Progenitor cell of endocrine pancreas (in vitro differentiated cells): ENCODE results near the gene TMEM132D. TPM values are rescaled to one million over a fixed set of nuclear protein-coding genes. Genes with fewer than 3 reads are reported as not detected.

Experiments
- DNase-seq: peaks from one replicate; pipeline ENCODE4 v3.0.0; 2021; ENCODE audit warnings: low spot score; ENCODE audit not compliant: unreplicated experiment
- H3K27ac Mint-ChIP-seq: 2 replicates; pipeline ENCODE4 v1.8.0; 2021; ENCODE audit warnings: mild to moderate bottlenecking, moderate library complexity, mixed read lengths
- H3K27me3 Mint-ChIP-seq: 2 replicates; pipeline ENCODE4 v1.8.0; 2021; ENCODE audit warnings: mixed read lengths
- H3K36me3 Mint-ChIP-seq: 2 replicates; pipeline ENCODE4 v1.8.0; 2022; ENCODE audit warnings: mixed read lengths; ENCODE audit not compliant: insufficient read depth
- H3K4me1 Mint-ChIP-seq: 2 replicates; pipeline ENCODE4 v1.8.0; 2021; ENCODE audit warnings: low read depth, mixed read lengths
- H3K4me3 Mint-ChIP-seq: 2 replicates; pipeline ENCODE4 v1.8.0; 2021; ENCODE audit warnings: low read depth, mild to moderate bottlenecking, moderate library complexity, mixed read lengths
- H3K9me3 Mint-ChIP-seq: 2 replicates; pipeline ENCODE4 v1.8.0; 2021; ENCODE audit warnings: low read depth, mixed read lengths
- total RNA-seq: library from RNA; stranded (reverse); gene quantifications from 2 replicates; pipeline ENCODE4 v1.2.1, GENCODE V29; 2021
- TF ChIP-seq, protein P1 (sequence below): fragments of 200-600 bp; sonication (generic); IDR thresholded peaks from one replicate; pipeline ENCODE4 v1.5.0; 2021; ENCODE audit warnings: antibody characterized with exemption, mild to moderate bottlenecking; ENCODE audit not compliant: unreplicated experiment

TMEM132D gene
- total RNA-seq, 1 donor from 2014 or later, result 0.46 TPM

DNA sequence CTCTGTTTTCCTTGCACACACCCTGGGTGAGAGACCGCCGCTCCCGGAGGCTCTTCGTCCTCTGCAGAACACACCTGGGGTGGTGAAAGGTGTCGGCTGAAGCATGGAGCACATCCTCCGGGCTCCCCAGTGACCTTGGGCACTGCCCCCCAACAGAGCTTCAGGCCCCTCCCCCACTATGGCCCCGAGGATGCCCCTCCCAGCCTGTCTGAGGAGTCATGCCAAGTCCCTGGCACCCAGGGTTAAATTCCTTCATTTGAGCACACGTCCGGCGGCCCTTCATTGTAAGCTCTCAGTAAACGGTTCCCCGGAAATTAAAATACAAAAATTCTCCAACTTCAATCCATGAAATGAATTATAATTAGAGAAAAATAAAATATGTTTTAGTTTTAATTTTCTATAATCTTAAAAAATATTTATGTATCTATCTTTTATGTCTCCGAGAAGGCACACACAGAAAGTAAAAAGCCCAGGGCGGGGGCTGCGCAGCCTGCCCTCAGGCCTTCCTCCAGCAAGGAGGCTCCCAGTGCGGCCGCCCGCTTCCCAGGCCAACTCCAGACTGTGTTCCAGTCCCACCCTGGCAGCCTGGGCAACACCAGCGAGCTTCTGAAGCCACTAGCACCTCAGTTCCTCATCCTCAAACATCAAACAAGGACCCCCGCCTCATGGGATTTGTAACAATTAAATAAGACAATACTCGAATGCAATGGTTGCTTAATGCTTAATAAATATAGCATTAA lies 63.5 kb downstream of the TMEM132D start:
- Mint-ChIP-seq H3K27me3 (peaks cover 23% of the 10 kb centered on the region), H3K4me1 (no peaks in the 10 kb centered on the region), H3K27ac (no peak overlapping the region), H3K4me3 (no peak overlapping the region), H3K9me3 (no peaks in the 10 kb centered on the region), H3K36me3 (no peaks in the 10 kb centered on the region)
- no peak for DNase-seq
- TF ChIP-seq, protein P1, sequence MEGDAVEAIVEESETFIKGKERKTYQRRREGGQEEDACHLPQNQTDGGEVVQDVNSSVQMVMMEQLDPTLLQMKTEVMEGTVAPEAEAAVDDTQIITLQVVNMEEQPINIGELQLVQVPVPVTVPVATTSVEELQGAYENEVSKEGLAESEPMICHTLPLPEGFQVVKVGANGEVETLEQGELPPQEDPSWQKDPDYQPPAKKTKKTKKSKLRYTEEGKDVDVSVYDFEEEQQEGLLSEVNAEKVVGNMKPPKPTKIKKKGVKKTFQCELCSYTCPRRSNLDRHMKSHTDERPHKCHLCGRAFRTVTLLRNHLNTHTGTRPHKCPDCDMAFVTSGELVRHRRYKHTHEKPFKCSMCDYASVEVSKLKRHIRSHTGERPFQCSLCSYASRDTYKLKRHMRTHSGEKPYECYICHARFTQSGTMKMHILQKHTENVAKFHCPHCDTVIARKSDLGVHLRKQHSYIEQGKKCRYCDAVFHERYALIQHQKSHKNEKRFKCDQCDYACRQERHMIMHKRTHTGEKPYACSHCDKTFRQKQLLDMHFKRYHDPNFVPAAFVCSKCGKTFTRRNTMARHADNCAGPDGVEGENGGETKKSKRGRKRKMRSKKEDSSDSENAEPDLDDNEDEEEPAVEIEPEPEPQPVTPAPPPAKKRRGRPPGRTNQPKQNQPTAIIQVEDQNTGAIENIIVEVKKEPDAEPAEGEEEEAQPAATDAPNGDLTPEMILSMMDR, result no peak

DNA sequence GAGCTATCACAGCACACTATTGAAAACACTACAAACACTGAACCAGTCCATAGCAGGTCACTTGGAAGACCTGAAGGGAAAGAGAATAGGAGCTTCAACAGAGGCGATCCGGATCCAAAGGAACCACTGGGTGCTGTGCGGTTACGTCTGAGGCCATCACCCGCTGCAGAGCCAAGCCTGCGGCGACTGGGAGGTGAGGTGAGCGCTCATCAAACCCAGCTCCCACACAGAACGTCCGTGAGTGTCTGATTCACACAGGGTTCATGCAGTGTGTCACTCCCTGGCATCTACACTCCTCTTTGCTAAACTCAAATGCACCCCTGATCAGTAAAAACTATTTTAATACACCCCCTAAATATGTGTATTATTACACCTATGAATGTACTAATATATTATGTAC lies 64.1 kb downstream of the TMEM132D start:
- no peaks in the 10 kb centered on the region for H3K4me1 Mint-ChIP-seq
- H3K27ac Mint-ChIP-seq, result no peak overlapping the region
- H3K36me3 Mint-ChIP-seq, result no peaks in the 10 kb centered on the region
- TF ChIP-seq, protein P1, result no peak
- peaks cover 25% of the 10 kb centered on the region for H3K27me3 Mint-ChIP-seq
- no peaks in the 10 kb centered on the region for H3K9me3 Mint-ChIP-seq
- no peak for DNase-seq
- no peak overlapping the region for H3K4me3 Mint-ChIP-seq

DNA sequence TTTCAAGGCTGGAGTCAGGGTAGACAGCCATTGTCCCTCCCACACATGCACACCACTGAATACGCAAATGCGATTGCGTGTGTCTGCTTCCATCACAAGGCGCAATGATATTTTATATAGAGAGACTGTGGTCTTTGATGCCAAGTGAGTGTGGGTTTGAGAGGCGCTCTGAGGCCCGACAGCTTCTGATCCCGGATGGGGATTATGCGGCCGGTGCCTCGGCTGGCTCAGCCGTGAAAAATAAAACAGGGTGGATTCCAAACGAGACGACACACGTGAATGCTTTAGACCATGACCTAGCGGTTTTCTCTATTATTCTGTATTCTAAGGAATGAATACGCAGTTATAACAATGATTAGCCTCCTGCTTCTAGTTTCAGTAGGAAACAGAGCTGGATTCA lies 72.5 kb downstream of the TMEM132D start:
- H3K36me3 Mint-ChIP-seq, result no peaks in the 10 kb centered on the region
- peaks cover 50% of the 10 kb centered on the region for H3K27me3 Mint-ChIP-seq
- H3K4me1 Mint-ChIP-seq, result peaks cover 3% of the 10 kb centered on the region
- no peak overlapping the region for H3K4me3 Mint-ChIP-seq
- TF ChIP-seq, protein P1, result no peak
- no peak for DNase-seq
- H3K9me3 Mint-ChIP-seq, result no peaks in the 10 kb centered on the region
- no peak overlapping the region for H3K27ac Mint-ChIP-seq

DNA sequence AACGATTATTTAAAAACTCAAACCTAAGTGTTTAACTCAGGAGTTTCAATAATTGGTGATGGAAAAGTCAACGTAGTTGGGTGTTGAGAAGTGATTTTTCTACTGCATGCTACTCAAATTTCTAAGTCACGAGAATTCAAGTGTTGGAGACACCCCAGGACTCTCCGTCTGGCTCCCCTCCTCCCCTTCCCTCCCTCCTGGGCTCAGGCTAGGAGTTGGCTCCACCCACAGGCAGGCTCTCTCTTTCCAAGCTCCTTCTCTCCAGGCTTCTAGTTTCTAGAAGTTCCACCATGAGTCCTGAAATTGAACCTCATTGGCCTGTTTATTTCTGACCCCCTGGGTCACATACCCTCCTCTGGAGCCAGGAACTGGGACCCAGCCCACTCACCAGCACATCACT lies 73.0 kb downstream of the TMEM132D start:
- peaks cover 49% of the 10 kb centered on the region for H3K27me3 Mint-ChIP-seq
- H3K9me3 Mint-ChIP-seq, result no peaks in the 10 kb centered on the region
- H3K4me3 Mint-ChIP-seq, result no peak overlapping the region
- peaks cover 3% of the 10 kb centered on the region for H3K4me1 Mint-ChIP-seq
- no peak overlapping the region for H3K27ac Mint-ChIP-seq
- TF ChIP-seq, protein P1, result no peak
- no peaks in the 10 kb centered on the region for H3K36me3 Mint-ChIP-seq
- no peak for DNase-seq

DNA sequence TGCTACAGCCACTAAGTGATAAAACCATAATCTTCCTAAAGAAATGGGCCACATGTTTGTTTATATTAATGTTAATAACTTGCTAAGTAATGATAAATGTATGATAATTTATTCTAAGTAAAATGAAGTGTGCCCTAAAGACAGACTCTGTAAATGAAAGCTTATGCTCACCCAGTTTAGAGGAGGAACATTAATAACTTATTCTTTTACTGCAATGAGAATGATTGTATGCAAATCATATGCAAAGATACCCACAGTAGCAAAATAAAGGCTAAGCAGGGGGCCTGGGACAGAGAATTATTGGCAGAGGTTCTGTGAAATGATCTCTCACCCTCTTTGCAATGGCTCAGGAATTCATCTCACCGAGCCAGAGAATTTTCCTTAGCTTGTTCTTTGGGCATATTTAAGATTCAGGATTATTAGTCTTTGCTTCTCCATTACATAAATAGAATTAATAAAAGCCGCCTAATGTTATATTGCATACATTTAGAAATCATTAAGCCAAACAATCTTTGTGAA lies 75.9 kb downstream of the TMEM132D start:
- no peak overlapping the region for H3K4me3 Mint-ChIP-seq
- DNase-seq, result no peak
- no peaks in the 10 kb centered on the region for H3K9me3 Mint-ChIP-seq
- peaks cover 43% of the 10 kb centered on the region for H3K27me3 Mint-ChIP-seq
- H3K4me1 Mint-ChIP-seq, result peaks cover 3% of the 10 kb centered on the region
- no peak overlapping the region for H3K27ac Mint-ChIP-seq
- TF ChIP-seq, protein P1, result no peak
- no peaks in the 10 kb centered on the region for H3K36me3 Mint-ChIP-seq
